Hepatocyte (in vitro differentiated cells): ENCODE measurements around the gene CAPZB. TPM values are rescaled to one million over a fixed set of nuclear protein-coding genes. Genes with fewer than 3 reads are reported as not detected.

Experiments used
- DNase-seq: peaks from one replicate; pipeline ENCODE4 v3.0.0-alpha.2; 2016; ENCODE audit warnings: low spot score
- H2AFZ ChIP-seq: fragments of 200-600 bp; sonication (generic); 2 replicates; pipeline ENCODE4 v1.6.0; 2016; ENCODE audit warnings: antibody characterized with exemption, mild to moderate bottlenecking
- H3K27ac ChIP-seq: fragments of 200-600 bp; sonication (generic); 2 replicates; pipeline ENCODE4 v1.5.1; 2016; ENCODE audit warnings: mild to moderate bottlenecking
- H3K27me3 ChIP-seq: fragments of 200-600 bp; sonication (generic); 2 replicates; pipeline ENCODE4 v1.6.1; 2016
- H3K36me3 ChIP-seq: fragments of 200-600 bp; sonication (generic); replicated peaks from 2 replicates; pipeline ENCODE4 v1.5.1; 2016; ENCODE audit warnings: low read depth; ENCODE audit not compliant: insufficient read depth
- H3K4me1 ChIP-seq: fragments of 200-600 bp; sonication (generic); 2 replicates; pipeline ENCODE4 v1.5.1; 2016; ENCODE audit warnings: mild to moderate bottlenecking, moderate library complexity; ENCODE audit not compliant: insufficient read depth
- H3K4me2 ChIP-seq: fragments of 200-600 bp; sonication (generic); 2 replicates; pipeline ENCODE4 v1.6.0; 2016
- H3K4me3 ChIP-seq: fragments of 200-600 bp; sonication (generic); 2 replicates; pipeline ENCODE4 v1.5.1; 2016; ENCODE audit warnings: mild to moderate bottlenecking
- H3K79me2 ChIP-seq: fragments of 200-600 bp; sonication (generic); 2 replicates; pipeline ENCODE4 v1.6.0; 2017; ENCODE audit warnings: mild to moderate bottlenecking
- H3K9me2 ChIP-seq: fragments of 200-600 bp; sonication (generic); replicated peaks from 2 replicates; pipeline ENCODE4 v1.6.0; 2017; ENCODE audit warnings: mild to moderate bottlenecking; ENCODE audit not compliant: insufficient read depth
- H3K9me3 ChIP-seq: fragments of 200-600 bp; sonication (generic); 2 replicates; pipeline ENCODE4 v1.5.1; 2016; ENCODE audit warnings: low read depth, mild to moderate bottlenecking
- H4K20me1 ChIP-seq: fragments of 200-600 bp; sonication (generic); 2 replicates; pipeline ENCODE4 v1.6.0; 2016; ENCODE audit warnings: mild to moderate bottlenecking; ENCODE audit not compliant: insufficient read depth, poor library complexity, severe bottlenecking
- EZH2 ChIP-seq: fragments of 200-600 bp; sonication (generic); IDR thresholded peaks from 2 replicates; pipeline ENCODE4 v1.6.1; 2016; ENCODE audit warnings: antibody characterized with exemption, mild to moderate bottlenecking, borderline replicate concordance
- EZH2phosphoT487 ChIP-seq: fragments of 200-600 bp; sonication (generic); IDR thresholded peaks from one replicate; pipeline ENCODE4 v1.6.1; 2018; ENCODE audit warnings: antibody characterized with exemption, mild to moderate bottlenecking, low read depth, moderate library complexity; ENCODE audit not compliant: unreplicated experiment, severe bottlenecking
- WGBS: methylation state at CpG from one replicate; pipeline ENCODE4 v1.1.6; 2016; ENCODE audit warnings: low lambda C conversion rate; ENCODE audit errors: missing lambda C conversion rate; 5-methylcytosine and 5-hydroxymethylcytosine counted together
- polyA plus RNA-seq: library from polyadenylated mRNA; unstranded; fragments of >200 nt; fragmentation: Nextera tagmentation; extraction: Ambion mirVana; gene quantifications from 2 replicates; pipeline ENCODE4 v1.2.1, GENCODE V29; 2016
- total RNA-seq: library from RNA; depleted of rRNA; stranded (reverse); fragments of >200 nt; gene quantifications from 2 replicates; pipeline ENCODE4 v1.2.3, GENCODE V29; 2014
- TF ChIP-seq, protein P1 (sequence below): fragments of 200-600 bp; sonication (generic); IDR thresholded peaks from 2 replicates; pipeline ENCODE4 v1.5.1; 2016; ENCODE audit warnings: antibody characterized with exemption, mild to moderate bottlenecking; ENCODE audit not compliant: poor library complexity

Gene CAPZB
- total and polyA plus RNA-seq, 2 experiments from 2014 or later: 139 to 261 TPM

DNA sequence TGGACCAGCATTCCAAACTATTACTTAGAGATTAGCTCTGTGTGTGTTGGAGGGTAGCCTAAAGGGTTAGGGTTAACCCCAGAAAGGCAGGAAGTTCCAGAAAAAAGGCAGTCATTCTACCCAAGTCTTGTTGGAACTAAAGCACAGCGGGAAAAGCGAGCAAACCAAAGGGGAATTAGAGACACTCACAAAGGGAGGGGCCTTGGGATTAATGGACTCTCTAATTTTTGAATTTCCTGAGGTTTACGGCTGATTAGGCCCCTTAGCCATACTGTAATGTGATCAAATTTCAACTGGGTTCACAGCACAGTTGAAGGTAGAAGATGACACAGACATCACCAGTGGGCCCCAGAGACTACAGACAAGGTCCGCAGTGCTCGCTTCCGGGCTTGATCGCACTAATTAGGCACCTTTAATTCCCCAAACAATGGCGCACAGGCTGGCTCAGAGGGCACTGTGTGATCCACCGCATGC, 28.3 kb downstream of the CAPZB start:
- Histone ChIP-seq H3K4me2 (no peak overlapping the region), H3K9me3 (no peaks in the 10 kb centered on the region), H2AFZ (no peak overlapping the region), H3K27me3 (no peaks in the 10 kb centered on the region), H3K4me1 (peaks cover 13% of the 10 kb centered on the region), H3K27ac (no peak overlapping the region), H3K36me3 (no peaks in the 10 kb centered on the region), H3K79me2 (peaks cover 100% of the 10 kb centered on the region), H3K4me3 (no peak overlapping the region), H3K9me2 (no peaks in the 10 kb centered on the region), H4K20me1 (peaks cover 85% of the 10 kb centered on the region)
- 52% methylated on average over 9 of the region's 9 CpGs for WGBS
- TF ChIP-seq, protein P1, sequence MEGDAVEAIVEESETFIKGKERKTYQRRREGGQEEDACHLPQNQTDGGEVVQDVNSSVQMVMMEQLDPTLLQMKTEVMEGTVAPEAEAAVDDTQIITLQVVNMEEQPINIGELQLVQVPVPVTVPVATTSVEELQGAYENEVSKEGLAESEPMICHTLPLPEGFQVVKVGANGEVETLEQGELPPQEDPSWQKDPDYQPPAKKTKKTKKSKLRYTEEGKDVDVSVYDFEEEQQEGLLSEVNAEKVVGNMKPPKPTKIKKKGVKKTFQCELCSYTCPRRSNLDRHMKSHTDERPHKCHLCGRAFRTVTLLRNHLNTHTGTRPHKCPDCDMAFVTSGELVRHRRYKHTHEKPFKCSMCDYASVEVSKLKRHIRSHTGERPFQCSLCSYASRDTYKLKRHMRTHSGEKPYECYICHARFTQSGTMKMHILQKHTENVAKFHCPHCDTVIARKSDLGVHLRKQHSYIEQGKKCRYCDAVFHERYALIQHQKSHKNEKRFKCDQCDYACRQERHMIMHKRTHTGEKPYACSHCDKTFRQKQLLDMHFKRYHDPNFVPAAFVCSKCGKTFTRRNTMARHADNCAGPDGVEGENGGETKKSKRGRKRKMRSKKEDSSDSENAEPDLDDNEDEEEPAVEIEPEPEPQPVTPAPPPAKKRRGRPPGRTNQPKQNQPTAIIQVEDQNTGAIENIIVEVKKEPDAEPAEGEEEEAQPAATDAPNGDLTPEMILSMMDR: no peak
- TF ChIP-seq EZH2 (no peak), EZH2phosphoT487 (no peak)
- DNase-seq: no peak

GRCh38 chr1:19455353-19455752, 30.0 kb downstream of the CAPZB start:
- WGBS: 92% methylated on average over 8 of the region's 8 CpGs

GRCh38 chr1:19454265-19455146, 30.8 kb downstream of the CAPZB start:
- no peak overlapping the region for H3K4me3 ChIP-seq
- H4K20me1 ChIP-seq: peaks cover 84% of the 10 kb centered on the region
- no peaks in the 10 kb centered on the region for H3K27me3 ChIP-seq
- H3K36me3 ChIP-seq: no peaks in the 10 kb centered on the region
- no peak for DNase-seq
- TF ChIP-seq EZH2phosphoT487 (no peak), EZH2 (no peak)
- TF ChIP-seq, protein P1: no peak
- H3K27ac ChIP-seq: peak overlapping the region; percentile 7
- H3K4me1 ChIP-seq: peaks cover 28% of the 10 kb centered on the region
- H3K4me2 ChIP-seq: peak overlapping the region; percentile 54
- H3K79me2 ChIP-seq: peaks cover 98% of the 10 kb centered on the region
- no peak overlapping the region for H2AFZ ChIP-seq
- WGBS: 53% methylated on average over 11 of the region's 11 CpGs
- no peaks in the 10 kb centered on the region for H3K9me3 ChIP-seq
- no peaks in the 10 kb centered on the region for H3K9me2 ChIP-seq

More at GRCh38 chr1:19455353-19455752, 30.0 kb downstream of the CAPZB start:
- Histone ChIP-seq H4K20me1 (peaks cover 83% of the 10 kb centered on the region), H3K9me3 (no peaks in the 10 kb centered on the region), H3K4me3 (no peak overlapping the region), H3K36me3 (no peaks in the 10 kb centered on the region), H3K27ac (no peak overlapping the region), H3K4me1 (peaks cover 26% of the 10 kb centered on the region), H3K27me3 (no peaks in the 10 kb centered on the region), H3K4me2 (no peak overlapping the region), H2AFZ (no peak overlapping the region), H3K79me2 (peaks cover 98% of the 10 kb centered on the region), H3K9me2 (no peaks in the 10 kb centered on the region)
- TF ChIP-seq, protein P1: no peak
- TF ChIP-seq EZH2 (no peak), EZH2phosphoT487 (no peak)
- no peak for DNase-seq
